ENCODE results near the gene ECM2.

- TF ChIP-seq ZBTB20 (CRISPR knock-in tag; IDR thresholded peaks at IDR 0.05; ENCODE audit: borderline replicate concordance, low read depth) (no peak), POLR2AphosphoS5 (IDR thresholded peaks at IDR 0.05; ENCODE audit: low read depth, low read length) (no peak), ZNF678 (CRISPR knock-in tag; IDR thresholded peaks at IDR 0.05) (no peak), POLR2A (IDR thresholded peaks at IDR 0.05; ENCODE audit: insufficient read depth in 1 of 2, low read depth in 2 of 2, low read length in 2 of 2) (no peak), THAP8 (CRISPR knock-in tag; IDR thresholded peaks at IDR 0.05; ENCODE audit: borderline replicate concordance) (no peak), ZMAT5 (CRISPR knock-in tag; IDR thresholded peaks at IDR 0.05; ENCODE audit: borderline replicate concordance, low read depth) (no peak), HNRNPK (IDR thresholded peaks at IDR 0.05; ENCODE audit: low read depth, low read length, poor library complexity, severe bottlenecking) (no peak)
- TF ChIP-seq, protein P1, sequence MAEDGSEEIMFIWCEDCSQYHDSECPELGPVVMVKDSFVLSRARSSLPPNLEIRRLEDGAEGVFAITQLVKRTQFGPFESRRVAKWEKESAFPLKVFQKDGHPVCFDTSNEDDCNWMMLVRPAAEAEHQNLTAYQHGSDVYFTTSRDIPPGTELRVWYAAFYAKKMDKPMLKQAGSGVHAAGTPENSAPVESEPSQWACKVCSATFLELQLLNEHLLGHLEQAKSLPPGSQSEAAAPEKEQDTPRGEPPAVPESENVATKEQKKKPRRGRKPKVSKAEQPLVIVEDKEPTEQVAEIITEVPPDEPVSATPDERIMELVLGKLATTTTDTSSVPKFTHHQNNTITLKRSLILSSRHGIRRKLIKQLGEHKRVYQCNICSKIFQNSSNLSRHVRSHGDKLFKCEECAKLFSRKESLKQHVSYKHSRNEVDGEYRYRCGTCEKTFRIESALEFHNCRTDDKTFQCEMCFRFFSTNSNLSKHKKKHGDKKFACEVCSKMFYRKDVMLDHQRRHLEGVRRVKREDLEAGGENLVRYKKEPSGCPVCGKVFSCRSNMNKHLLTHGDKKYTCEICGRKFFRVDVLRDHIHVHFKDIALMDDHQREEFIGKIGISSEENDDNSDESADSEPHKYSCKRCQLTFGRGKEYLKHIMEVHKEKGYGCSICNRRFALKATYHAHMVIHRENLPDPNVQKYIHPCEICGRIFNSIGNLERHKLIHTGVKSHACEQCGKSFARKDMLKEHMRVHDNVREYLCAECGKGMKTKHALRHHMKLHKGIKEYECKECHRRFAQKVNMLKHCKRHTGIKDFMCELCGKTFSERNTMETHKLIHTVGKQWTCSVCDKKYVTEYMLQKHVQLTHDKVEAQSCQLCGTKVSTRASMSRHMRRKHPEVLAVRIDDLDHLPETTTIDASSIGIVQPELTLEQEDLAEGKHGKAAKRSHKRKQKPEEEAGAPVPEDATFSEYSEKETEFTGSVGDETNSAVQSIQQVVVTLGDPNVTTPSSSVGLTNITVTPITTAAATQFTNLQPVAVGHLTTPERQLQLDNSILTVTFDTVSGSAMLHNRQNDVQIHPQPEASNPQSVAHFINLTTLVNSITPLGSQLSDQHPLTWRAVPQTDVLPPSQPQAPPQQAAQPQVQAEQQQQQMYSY (CRISPR knock-in tag; IDR thresholded peaks at IDR 0.05) = no peak
Observed at GRCh38 chr9:92467511-92467910, 68.3 kb downstream of the ECM2 start.

Data from HepG2 (cell line).